Measurements from ENCODE around the gene PLCB1. TPM values are rescaled to one million over a fixed set of nuclear protein-coding genes. Genes with fewer than 3 reads are reported as not detected.

PLCB1 gene
- total and polyA plus RNA-seq, 3 experiments from 2014 or later, result 8.5 to 9.9 (median 8.8) TPM

GRCh38 chr20:8401556-8401955, 269.5 kb downstream of the PLCB1 start:
- Histone ChIP-seq H3K27me3 (ENCODE audit: insufficient read depth, low read length, poor library complexity, severe bottlenecking) (no peaks in the 10 kb centered on the region), H3K4me3 (ENCODE audit: low read length) (no peak overlapping the region), H3K4me1 (ENCODE audit: insufficient read depth, low read length) (peaks cover 6% of the 10 kb centered on the region), H3K36me3 (ENCODE audit: insufficient read depth, low read length) (no peaks in the 10 kb centered on the region), H3K9me3 (ENCODE audit: low read length) (no peaks in the 10 kb centered on the region), H3K27ac (ENCODE audit: low read depth, low read length) (no peak overlapping the region)
- Mint-ChIP-seq H3K4me1 (peaks cover 6 to 11% (median 10%) of the 10 kb centered on the region in 3 donors), H3K4me3 (no peak overlapping the region), H3K9me3 (no peaks in the 10 kb centered on the region), H3K27ac (no peak overlapping the region), H3K36me3 (peaks cover 0 to 4% (median 0%) of the 10 kb centered on the region in 3 donors), H3K27me3 (no peaks in the 10 kb centered on the region)
- ChIA-PET CTCF (interaction anchor here (1.0 kb wide), 1 partner anchor 271 kb away, joined by 3 read pairs; no protein-coding TSS in a partner anchor), POLR2A (no interaction called here)
- DNase-seq, result no peak

DNA sequence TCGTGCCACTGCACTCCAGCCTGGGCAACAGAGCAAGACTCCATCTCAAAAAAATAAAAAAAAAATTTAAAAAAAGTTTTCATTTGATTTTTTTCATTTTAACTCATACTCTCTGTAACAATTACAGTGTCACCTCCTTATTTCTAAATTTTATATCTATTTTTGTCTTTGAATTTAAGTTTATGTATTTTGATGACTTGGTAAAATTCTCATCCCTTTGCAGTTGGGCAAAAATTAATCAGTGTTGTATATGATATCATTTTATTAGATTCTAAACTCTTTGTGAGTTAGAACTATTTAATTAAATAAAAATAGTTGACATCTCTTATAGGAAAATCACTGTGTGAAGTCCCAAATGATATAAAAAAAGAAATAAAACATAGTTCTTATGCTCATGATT, 270.7 kb downstream of the PLCB1 start:
- Mint-ChIP-seq H3K27me3 (no peaks in the 10 kb centered on the region), H3K27ac (no peak overlapping the region), H3K4me3 (no peak overlapping the region), H3K4me1 (peaks cover 6 to 11% (median 10%) of the 10 kb centered on the region in 3 donors), H3K36me3 (peaks cover 0 to 7% (median 0%) of the 10 kb centered on the region in 3 donors), H3K9me3 (no peaks in the 10 kb centered on the region)
- no peaks in the 10 kb centered on the region for H3K36me3 ChIP-seq (ENCODE audit: insufficient read depth, low read length)
- H3K9me3 ChIP-seq (ENCODE audit: low read length), result no peaks in the 10 kb centered on the region
- ChIA-PET POLR2A (no interaction called here), CTCF (no interaction called here)
- DNase-seq, result no peak
- no peak overlapping the region for H3K27ac ChIP-seq (ENCODE audit: low read depth, low read length)
- H3K4me1 ChIP-seq (ENCODE audit: insufficient read depth, low read length), result peaks cover 6% of the 10 kb centered on the region
- H3K27me3 ChIP-seq (ENCODE audit: insufficient read depth, low read length, poor library complexity, severe bottlenecking), result no peaks in the 10 kb centered on the region
- no peak overlapping the region for H3K4me3 ChIP-seq (ENCODE audit: low read length)

DNA sequence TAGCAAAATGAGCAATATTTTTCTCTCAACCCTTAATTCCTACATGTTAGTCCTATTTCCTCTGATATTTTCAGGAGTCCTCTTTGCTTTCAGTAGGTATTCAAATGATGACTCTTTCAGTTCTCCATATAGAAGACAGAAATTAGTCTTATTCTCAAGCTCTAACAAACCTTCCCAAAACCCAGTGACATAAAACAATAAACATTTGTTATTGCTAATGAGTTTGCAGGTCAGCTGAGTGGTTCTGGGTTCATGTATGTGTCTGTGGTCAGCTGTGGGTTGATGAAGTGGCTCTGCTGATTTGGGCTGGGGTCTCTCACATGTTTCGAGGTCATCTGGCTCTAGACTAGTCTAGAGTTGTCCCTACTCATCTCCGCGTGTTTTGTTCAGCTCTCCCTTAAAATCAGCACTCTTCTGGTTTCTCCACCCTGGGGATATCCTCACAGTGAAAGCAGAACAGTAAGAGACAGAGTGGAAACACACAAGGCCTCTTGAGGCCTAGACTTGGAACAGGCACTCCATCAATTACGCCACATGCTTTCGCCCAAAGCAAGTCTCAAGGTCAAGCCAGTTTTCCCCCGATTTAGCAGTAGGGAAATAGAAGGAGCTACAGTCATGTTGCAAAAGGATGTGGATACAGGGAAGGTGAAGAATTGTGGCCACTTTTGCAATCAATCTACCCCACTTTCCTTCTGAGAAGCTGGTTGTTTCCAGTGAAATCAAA, 273.0 kb downstream of the PLCB1 start:
- CTCF ChIA-PET, result interaction anchor here (1.0 to 1.5 kb wide), 2 partner anchors 10 to 17 kb away, joined by 3 to 4 read pairs; no protein-coding TSS in a partner anchor

DNA sequence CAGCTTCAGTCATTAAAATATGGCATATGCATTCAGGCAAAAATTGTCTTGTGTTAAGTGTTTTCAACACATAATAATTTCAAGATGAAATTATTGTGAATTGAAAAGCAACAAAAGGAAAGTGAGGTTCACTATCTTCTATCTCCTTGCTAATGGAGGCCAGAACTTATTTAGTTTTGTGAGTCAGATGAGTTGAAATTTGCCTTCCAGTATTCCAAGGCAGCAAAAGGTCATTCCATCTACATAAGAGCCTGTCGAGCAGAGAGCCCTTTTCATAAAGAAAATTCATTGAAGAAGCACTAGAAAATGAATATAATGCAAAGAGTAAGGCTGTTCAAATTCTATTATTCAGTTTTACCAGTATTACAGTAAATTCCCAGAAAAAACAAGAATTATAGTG, 274.3 kb downstream of the PLCB1 start:
- Histone ChIP-seq H3K4me3 (ENCODE audit: low read length) (no peak overlapping the region), H3K36me3 (ENCODE audit: insufficient read depth, low read length) (no peaks in the 10 kb centered on the region), H3K4me1 (ENCODE audit: insufficient read depth, low read length) (no peaks in the 10 kb centered on the region), H3K9me3 (ENCODE audit: low read length) (no peaks in the 10 kb centered on the region), H3K27ac (ENCODE audit: low read depth, low read length) (no peak overlapping the region), H3K27me3 (ENCODE audit: insufficient read depth, low read length, poor library complexity, severe bottlenecking) (no peaks in the 10 kb centered on the region)
- ChIA-PET CTCF (interaction anchor here (1.0 kb wide), 1 partner anchor 9 kb away, joined by 4 read pairs; no protein-coding TSS in a partner anchor), POLR2A (no interaction called here)
- H3K4me1 Mint-ChIP-seq, result peaks cover 0 to 1% (median 0%) of the 10 kb centered on the region in 3 donors
- H3K4me3 Mint-ChIP-seq, result no peak overlapping the region
- no peaks in the 10 kb centered on the region for H3K27me3 Mint-ChIP-seq
- no peak overlapping the region for H3K27ac Mint-ChIP-seq
- no peak for DNase-seq
- H3K9me3 Mint-ChIP-seq, result no peaks in the 10 kb centered on the region
- peaks cover 0 to 7% (median 0%) of the 10 kb centered on the region in 3 donors for H3K36me3 Mint-ChIP-seq

More for the DNA sequence above, 273.0 kb downstream of the PLCB1 start:
- Mint-ChIP-seq H3K4me1 (peaks cover 2 to 5% (median 5%) of the 10 kb centered on the region in 3 donors), H3K27me3 (no peaks in the 10 kb centered on the region), H3K9me3 (no peaks in the 10 kb centered on the region), H3K36me3 (peaks cover 0 to 7% (median 0%) of the 10 kb centered on the region in 3 donors), H3K27ac (no peak overlapping the region), H3K4me3 (no peak overlapping the region)
- DNase-seq, result no peak
- no peak overlapping the region for H3K4me3 ChIP-seq (ENCODE audit: low read length)
- no peaks in the 10 kb centered on the region for H3K36me3 ChIP-seq (ENCODE audit: insufficient read depth, low read length)
- H3K27ac ChIP-seq (ENCODE audit: low read depth, low read length), result no peak overlapping the region
- POLR2A ChIA-PET, result no interaction called here
- H3K9me3 ChIP-seq (ENCODE audit: low read length), result no peaks in the 10 kb centered on the region
- H3K4me1 ChIP-seq (ENCODE audit: insufficient read depth, low read length), result peaks cover 1% of the 10 kb centered on the region
- no peaks in the 10 kb centered on the region for H3K27me3 ChIP-seq (ENCODE audit: insufficient read depth, low read length, poor library complexity, severe bottlenecking)

GRCh38 chr20:8408587-8409307, 276.7 kb downstream of the PLCB1 start:
- Mint-ChIP-seq H3K27me3 (no peaks in the 10 kb centered on the region), H3K4me1 (no peaks in the 10 kb centered on the region), H3K36me3 (peaks cover 0 to 7% (median 0%) of the 10 kb centered on the region in 3 donors), H3K9me3 (no peaks in the 10 kb centered on the region), H3K27ac (no peak overlapping the region), H3K4me3 (no peak overlapping the region)
- H3K27ac ChIP-seq (ENCODE audit: low read depth, low read length), result no peak overlapping the region
- ChIA-PET POLR2A (no interaction called here), CTCF (no interaction called here)
- no peaks in the 10 kb centered on the region for H3K9me3 ChIP-seq (ENCODE audit: low read length)
- H3K36me3 ChIP-seq (ENCODE audit: insufficient read depth, low read length), result no peaks in the 10 kb centered on the region
- DNase-seq, result no peak
- H3K4me3 ChIP-seq (ENCODE audit: low read length), result no peak overlapping the region
- H3K4me1 ChIP-seq (ENCODE audit: insufficient read depth, low read length), result no peaks in the 10 kb centered on the region
- no peaks in the 10 kb centered on the region for H3K27me3 ChIP-seq (ENCODE audit: insufficient read depth, low read length, poor library complexity, severe bottlenecking)

DNA sequence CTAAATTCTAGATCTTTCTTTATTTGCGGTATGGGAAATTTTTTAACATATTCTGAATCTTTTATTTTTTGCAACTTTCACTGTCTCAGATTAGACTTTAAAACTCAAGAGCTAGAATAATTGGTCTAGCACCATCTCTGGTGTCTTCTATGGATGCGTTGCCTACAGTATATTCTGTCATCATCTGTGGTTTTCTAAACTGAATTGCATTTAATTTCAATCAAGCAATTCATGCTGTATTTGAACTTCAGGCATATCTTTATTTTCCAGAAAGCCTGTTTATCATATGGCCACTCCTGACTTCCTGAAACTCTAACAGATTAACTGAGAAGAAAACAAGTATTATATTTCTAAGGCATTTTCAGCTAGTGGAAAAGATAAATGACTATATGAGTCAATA, 281.6 kb downstream of the PLCB1 start:
- CTCF ChIA-PET, result no interaction called here

GRCh38 chr20:8414586-8415274, 282.7 kb downstream of the PLCB1 start:
- no peaks in the 10 kb centered on the region for H3K36me3 ChIP-seq (ENCODE audit: insufficient read depth, low read length)
- ChIA-PET CTCF (interaction anchor here (0.7 kb wide), 1 partner anchor 9 kb away, joined by 4 read pairs; no protein-coding TSS in a partner anchor), POLR2A (no interaction called here)
- no peaks in the 10 kb centered on the region for H3K4me1 ChIP-seq (ENCODE audit: insufficient read depth, low read length)
- H3K27me3 ChIP-seq (ENCODE audit: insufficient read depth, low read length, poor library complexity, severe bottlenecking), result no peaks in the 10 kb centered on the region
- H3K27ac ChIP-seq (ENCODE audit: low read depth, low read length), result no peak overlapping the region
- H3K4me3 ChIP-seq (ENCODE audit: low read length), result no peak overlapping the region
- H3K9me3 Mint-ChIP-seq, result no peaks in the 10 kb centered on the region
- DNase-seq, result no peak
- no peaks in the 10 kb centered on the region for H3K36me3 Mint-ChIP-seq
- H3K27ac Mint-ChIP-seq, result no peak overlapping the region
- no peak overlapping the region for H3K4me3 Mint-ChIP-seq
- H3K27me3 Mint-ChIP-seq, result no peaks in the 10 kb centered on the region
- peaks cover 0 to 2% (median 0%) of the 10 kb centered on the region in 3 donors for H3K4me1 Mint-ChIP-seq
- no peaks in the 10 kb centered on the region for H3K9me3 ChIP-seq (ENCODE audit: low read length)

More for the DNA sequence above, 281.6 kb downstream of the PLCB1 start:
- no peak overlapping the region for H3K27ac ChIP-seq (ENCODE audit: low read depth, low read length)
- POLR2A ChIA-PET, result no interaction called here
- H3K9me3 Mint-ChIP-seq, result no peaks in the 10 kb centered on the region
- H3K4me3 Mint-ChIP-seq, result no peak overlapping the region
- no peaks in the 10 kb centered on the region for H3K4me1 Mint-ChIP-seq
- no peaks in the 10 kb centered on the region for H3K36me3 ChIP-seq (ENCODE audit: insufficient read depth, low read length)
- H3K4me3 ChIP-seq (ENCODE audit: low read length), result no peak overlapping the region
- no peaks in the 10 kb centered on the region for H3K27me3 Mint-ChIP-seq
- no peaks in the 10 kb centered on the region for H3K4me1 ChIP-seq (ENCODE audit: insufficient read depth, low read length)
- no peak for DNase-seq
- no peak overlapping the region for H3K27ac Mint-ChIP-seq
- H3K9me3 ChIP-seq (ENCODE audit: low read length), result no peaks in the 10 kb centered on the region
- H3K27me3 ChIP-seq (ENCODE audit: insufficient read depth, low read length, poor library complexity, severe bottlenecking), result no peaks in the 10 kb centered on the region
- H3K36me3 Mint-ChIP-seq, result no peaks in the 10 kb centered on the region

- Mint-ChIP-seq H3K4me1 (peaks cover 0 to 5% (median 0%) of the 10 kb centered on the region in 3 donors), H3K27me3 (peaks cover 0 to 2% of the 10 kb centered on the region in 2 donors), H3K4me3 (no peak overlapping the region), H3K9me3 (no peaks in the 10 kb centered on the region), H3K36me3 (no peaks in the 10 kb centered on the region), H3K27ac (no peak overlapping the region)
- no peak overlapping the region for H3K27ac ChIP-seq (ENCODE audit: low read depth, low read length)
- H3K4me3 ChIP-seq (ENCODE audit: low read length), result no peak overlapping the region
- no peaks in the 10 kb centered on the region for H3K9me3 ChIP-seq (ENCODE audit: low read length)
- ChIA-PET POLR2A (no interaction called here), CTCF (no interaction called here)
- no peak for DNase-seq
- no peaks in the 10 kb centered on the region for H3K4me1 ChIP-seq (ENCODE audit: insufficient read depth, low read length)
- H3K36me3 ChIP-seq (ENCODE audit: insufficient read depth, low read length), result no peaks in the 10 kb centered on the region
- H3K27me3 ChIP-seq (ENCODE audit: insufficient read depth, low read length, poor library complexity, severe bottlenecking), result no peaks in the 10 kb centered on the region
Observed at GRCh38 chr20:8421981-8422380, 289.9 kb downstream of the PLCB1 start.
